ENCODE measurements around the gene FAM184A.
A peak's percentile ranks its signal among the peaks of the same experiment; 100 is the strongest.

The FAM184A gene

DNA sequence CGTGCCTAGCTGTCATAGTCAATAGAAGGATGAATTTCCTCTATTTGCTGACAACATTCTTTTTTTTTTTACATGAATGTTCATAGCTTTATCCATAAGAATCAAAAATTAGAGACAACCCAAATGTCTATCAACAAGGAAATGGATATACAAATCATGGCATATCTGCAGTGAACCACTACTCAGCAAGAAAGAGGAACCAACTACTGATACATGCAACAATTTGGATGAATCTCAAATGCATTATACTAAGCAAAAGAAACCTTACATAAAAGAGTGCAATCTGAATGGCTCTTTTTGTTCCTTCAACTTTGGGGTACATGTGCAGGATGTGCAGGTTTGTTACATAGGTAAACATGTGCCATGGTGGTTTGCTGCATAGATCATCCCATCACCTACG, 125.8 kb downstream of the FAM184A start:
- no peak for DNase-seq

DNA sequence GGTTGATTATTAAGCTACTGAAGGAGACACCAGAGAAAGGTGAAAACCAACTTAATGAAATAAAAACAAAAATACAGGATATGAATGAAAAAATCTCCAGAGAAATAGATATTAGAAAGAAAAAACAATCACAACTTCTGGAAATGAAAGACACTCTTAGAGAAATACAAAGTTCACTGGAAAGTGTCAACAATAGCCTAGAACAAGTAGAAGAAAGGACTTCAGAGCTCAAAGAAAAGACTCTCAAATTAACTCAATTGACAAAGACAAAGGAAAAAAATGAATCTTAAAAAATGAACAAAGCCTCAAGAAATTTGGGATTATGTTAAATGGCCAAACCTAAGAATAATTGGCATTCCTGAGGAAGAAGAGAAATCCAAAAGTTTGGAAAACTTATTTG, 133.2 kb downstream of the FAM184A start:
- no peak for DNase-seq

DNA sequence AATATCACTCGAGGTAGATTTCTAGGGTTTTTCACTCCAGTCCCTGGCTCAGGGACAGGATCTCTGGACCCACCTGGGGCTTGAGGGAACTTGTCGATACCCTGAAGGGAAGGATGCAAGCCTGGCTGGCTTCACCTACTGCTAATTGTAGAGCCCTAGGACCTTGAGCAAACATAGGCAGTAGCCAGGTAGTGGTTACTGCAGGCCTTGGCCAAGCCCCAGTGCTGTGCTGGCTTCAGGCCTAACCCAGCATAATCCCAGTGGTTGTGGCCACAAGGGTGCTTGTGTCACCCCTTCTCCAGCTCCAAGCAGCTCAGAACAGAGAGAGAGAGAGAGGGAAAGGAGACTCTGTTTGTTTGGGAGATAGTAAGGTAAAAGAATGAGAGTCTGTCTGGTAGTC, 137.7 kb downstream of the FAM184A start:
- DNase-seq, result no peak

DNA sequence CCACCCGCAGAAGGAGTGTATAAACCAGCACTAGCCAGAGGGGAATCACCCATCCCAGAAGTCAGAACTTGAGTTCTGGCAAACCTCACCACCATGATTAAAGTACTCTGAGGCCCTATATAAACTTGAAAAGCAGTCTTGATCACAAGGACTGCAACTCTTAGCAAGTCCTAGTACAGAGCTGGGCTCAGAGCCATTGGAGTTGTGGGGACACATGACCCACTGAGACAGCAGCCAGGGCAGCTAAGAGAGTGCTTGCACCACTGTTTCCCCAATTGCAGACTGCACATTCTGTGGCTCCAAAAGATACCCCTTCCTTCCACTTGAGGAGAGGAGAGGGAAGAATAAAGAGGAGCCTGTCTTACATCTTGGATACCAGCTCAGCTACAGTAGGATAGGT, 138.8 kb downstream of the FAM184A start:
- DNase-seq, result no peak

- no peak for DNase-seq
These were observed 142.3 kb downstream of the FAM184A start for GRCh38 chr6:118935978-118936703.

- no peak for DNase-seq
These were observed 143.2 kb downstream of the FAM184A start for GRCh38 chr6:118935331-118935668.

DNA sequence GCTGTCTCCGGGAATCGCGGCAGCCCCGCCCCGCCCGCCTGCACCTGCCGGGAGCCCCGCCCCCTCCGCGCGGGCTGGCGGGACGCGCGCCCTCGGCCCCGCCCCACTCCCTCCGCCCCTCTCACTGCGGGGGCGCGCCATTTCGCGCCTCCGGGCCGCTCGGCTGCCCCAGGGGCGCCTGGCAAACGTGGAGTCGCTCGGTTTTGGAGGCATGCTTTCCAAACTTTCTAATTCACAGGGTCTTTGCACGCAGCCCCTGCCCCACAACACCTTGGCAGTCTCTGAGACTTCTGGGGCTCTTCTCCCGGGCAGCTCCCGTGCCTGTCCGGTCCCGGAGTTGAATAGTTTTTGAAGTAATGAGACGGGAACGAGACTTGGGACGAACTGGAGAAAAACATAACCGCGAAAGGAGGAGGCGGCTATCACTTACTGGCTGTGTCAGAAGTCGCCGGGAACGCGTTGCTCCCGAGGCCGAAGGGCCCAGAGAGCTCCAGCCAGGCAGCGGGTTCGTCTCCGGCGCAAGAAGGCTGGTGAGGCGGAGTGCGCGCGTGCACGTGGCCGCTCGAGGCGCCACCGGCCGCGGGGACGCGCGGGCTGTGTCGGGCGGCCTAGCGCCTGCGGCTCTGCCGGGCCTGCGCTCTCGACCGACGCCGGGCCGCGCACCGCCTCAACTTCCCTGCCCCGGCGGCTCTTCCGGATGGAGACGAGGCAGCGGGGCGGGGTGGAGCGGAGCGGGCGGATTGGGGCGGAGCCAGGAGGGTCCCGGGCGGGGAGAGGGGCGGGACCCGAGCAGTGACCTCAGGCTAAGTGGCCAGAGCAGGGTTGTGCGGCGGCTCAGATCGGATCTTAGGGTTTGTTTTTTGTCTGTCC, 143.8 kb downstream of the FAM184A start, which contains the start of gene MCM9:
Gene MCM9 (minus strand): TSS at position 699 of the 870 bp plus-strand sequence. CDS start 3,436 bp downstream, outside the sequence.
- peak; percentile 88 for DNase-seq

GRCh38 chr6:118933855-118934460, 144.5 kb downstream of the FAM184A start:
- DNase-seq, result no peak

DNA sequence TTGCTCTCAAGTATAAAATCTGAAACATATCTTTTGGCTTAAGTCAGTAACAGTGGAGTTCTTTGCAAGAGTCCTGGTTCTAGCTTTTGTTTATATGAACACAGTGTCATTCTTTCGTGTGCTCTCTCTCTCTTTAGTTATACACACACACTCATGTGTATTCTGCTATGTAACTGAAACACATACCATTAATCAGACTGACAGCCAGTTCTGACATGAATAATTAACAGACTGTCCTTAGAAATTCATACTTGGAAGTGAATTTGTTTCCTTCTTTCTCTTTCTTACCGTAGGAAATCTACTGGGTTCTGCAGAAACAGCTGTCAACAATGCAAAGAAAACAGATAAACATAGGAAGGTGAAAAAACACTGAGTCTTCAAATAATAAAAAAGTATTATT, 146.0 kb downstream of the FAM184A start:
- no peak for DNase-seq

DNA sequence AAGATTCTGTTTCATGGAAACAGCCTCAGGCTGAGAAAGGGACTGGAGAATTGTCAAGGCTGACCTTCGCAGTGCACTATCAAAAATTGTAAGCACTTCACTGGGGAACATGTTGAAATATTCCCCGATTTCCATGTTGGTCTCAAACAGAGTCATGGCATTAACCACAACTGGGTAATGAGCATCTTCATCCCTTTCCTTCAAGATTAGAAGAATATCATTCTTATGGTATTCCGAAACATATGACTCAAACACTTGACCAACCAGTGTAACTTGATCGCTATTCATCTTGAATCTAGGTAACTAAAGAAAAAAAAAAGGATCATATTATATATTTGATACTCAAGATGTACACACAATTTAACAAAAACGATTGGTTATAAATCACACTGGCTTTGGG, 147.0 kb downstream of the FAM184A start:
- no peak for DNase-seq

- no peak for DNase-seq
These were observed 147.8 kb downstream of the FAM184A start for GRCh38 chr6:118930680-118931079.

- DNase-seq, result no peak
These were observed 155.4 kb downstream of the FAM184A start for GRCh38 chr6:118923035-118923434.

DNA sequence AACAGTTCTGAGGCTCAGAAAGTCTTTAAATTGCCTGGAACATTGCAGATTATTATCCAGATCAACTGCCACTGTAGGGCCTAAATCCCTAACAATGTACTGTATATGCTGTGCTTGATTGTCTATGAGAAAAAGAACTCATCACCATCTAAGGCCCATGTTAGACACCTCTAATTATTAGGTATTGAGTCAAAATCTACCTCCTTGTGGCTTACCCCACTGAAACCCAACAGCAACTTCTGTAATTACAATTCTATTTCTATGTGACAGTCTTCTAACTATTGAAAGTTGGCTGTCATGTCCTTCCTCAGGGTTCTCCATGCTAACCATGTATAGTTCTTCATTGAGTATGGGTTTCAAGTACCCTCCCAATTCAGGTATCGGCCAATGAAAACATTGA, 157.4 kb downstream of the FAM184A start:
- no peak for DNase-seq

GRCh38 chr6:118918329-118918725, 160.1 kb downstream of the FAM184A start:
- DNase-seq, result no peak

DNA sequence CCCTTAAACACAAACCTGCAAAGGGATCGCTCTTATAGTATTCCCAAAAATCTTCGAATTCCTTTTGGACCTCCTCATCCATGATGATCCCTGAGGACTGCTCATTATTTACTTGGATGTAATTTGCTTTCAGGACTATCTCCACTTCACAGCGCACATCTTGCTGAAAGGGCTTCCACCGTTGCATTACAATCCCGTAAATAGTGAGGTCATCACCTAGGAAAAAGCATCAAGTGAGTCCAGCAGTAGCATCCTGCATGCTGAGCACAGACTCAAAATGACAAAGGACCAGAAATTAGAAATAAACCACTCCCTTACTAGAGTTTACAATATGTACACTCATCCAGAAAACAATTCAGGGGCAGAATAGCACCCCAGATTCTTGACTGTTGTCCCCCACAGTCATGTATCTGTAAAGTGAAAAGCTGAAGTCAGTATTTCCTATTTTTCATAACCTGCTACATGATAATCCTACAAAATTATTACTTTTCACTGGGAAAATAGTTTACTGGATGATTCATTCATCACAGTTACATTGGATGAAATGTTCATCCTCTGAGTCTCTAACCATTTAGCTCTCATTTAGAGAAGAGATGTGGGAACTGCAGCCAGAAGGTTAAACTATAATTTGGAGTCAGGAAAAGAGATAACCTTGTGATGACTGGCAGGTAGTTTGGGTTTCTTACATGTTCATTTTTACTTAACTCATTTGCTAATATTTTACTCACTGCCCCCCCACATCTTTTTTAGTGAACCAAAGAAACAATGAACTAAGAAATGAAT, 160.7 kb downstream of the FAM184A start:
- DNase-seq, result no peak

GRCh38 chr6:118914598-118914997, 163.9 kb downstream of the FAM184A start:
- no peak for DNase-seq

DNA sequence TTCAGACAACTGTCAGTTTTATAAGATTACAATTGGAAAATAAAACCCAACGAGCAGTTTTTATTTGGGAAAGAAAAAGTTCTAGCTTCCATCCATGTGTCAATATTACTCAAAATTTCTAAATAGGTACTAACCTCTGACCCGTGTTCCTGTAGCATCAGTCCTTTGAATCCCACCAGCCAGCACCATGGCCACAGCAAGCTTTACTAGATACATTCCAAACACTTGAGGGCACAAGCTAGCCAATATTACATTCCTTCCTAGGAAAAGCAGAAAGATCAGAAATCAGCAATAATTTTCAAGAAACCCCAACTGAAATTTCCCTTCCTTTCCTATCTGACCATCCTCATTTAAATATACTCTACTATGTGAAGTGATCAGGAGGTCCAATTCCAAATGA, 165.3 kb downstream of the FAM184A start:
- DNase-seq, result no peak

GRCh38 chr6:118912646-118913045, 165.8 kb downstream of the FAM184A start:
- DNase-seq, result no peak

Measured in CD4-positive, alpha-beta T cell treated with Interleukin-17A for 1 hour (primary cell).